Thyroid gland (tissue), 4 donors: ENCODE results near the gene EHBP1L1. TPM values are rescaled to one million over a fixed set of nuclear protein-coding genes. Genes with fewer than 3 reads are reported as not detected.
A peak's percentile ranks its signal among the peaks of the same experiment; 100 is the strongest.

Source experiments
- DNase-seq, 2 donors: peaks; one replicate each; pipeline ENCODE4 v3.0.0-alpha.2; 2019
- H3K27ac ChIP-seq, 3 donors: fragments of 200-600 bp; sonication (generic); 1 replicate in 2 of 3; 2 replicates in 1 of 3; pipeline ENCODE4 v1.5.1; 2016 to 2019; ENCODE audit warnings: mild to moderate bottlenecking in 1 of 3, moderate library complexity in 1 of 3
- H3K27me3 ChIP-seq: fragments of 200-600 bp; sonication (generic); one replicate; pipeline ENCODE4 v1.5.1; 2019
- H3K36me3 ChIP-seq, 2 donors: fragments of 200-600 bp; sonication (generic); one replicate each; pipeline ENCODE4 v1.5.1; 2016 to 2019
- H3K4me1 ChIP-seq, 2 donors: fragments of 200-600 bp; sonication (generic); one replicate each; pipeline ENCODE4 v1.5.1; 2017 to 2019
- H3K4me3 ChIP-seq, 3 donors: fragments of 200-600 bp; sonication (generic); replicated peaks in 1 of 3; 1 replicate in 2 of 3; 2 replicates in 1 of 3; pipeline ENCODE4 v1.5.1; 2016; ENCODE audit warnings: mild to moderate bottlenecking in 1 of 3
- H3K9me3 ChIP-seq: fragments of 200-600 bp; sonication (generic); one replicate; pipeline ENCODE4 v1.5.1; 2017
- POLR2A ChIP-seq, 2 donors: fragments of 450-650 bp; IDR thresholded peaks; one replicate each; pipeline ENCODE4 v1.6.1; 2017; ENCODE audit warnings: antibody characterized with exemption in 2 of 2, mild to moderate bottlenecking in 2 of 2, moderate library complexity in 1 of 2
- WGBS, 2 donors: methylation state at CpG; one replicate each; pipeline ENCODE4 v1.1.5; 2017; 5-methylcytosine and 5-hydroxymethylcytosine counted together
- intact Hi-C: fragments of 100-400 bp; cut with DNase I; formaldehyde crosslinking; loops from one replicate; pipeline ENCODE4 v1.15.1; 2023
- total RNA-seq, 4 donors: library from RNA; depleted of rRNA; stranded (reverse); fragments of >200 nt; gene quantifications; one replicate each; pipeline ENCODE4 v1.2.3, GENCODE V29; 2016
- TF ChIP-seq, protein P1 (sequence below), 6 experiments: fragments of 200-600 bp in 3 of 6; fragments of 450-650 bp in 3 of 6; sonication (generic) in 3 of 6; IDR thresholded peaks; one replicate each; pipeline ENCODE4 v1.5.1; 2016 to 2019; ENCODE audit warnings: antibody characterized with exemption in 6 of 6, mild to moderate bottlenecking in 2 of 6, inconsistent platforms in 1 of 6, moderate library complexity in 1 of 6

EHBP1L1 gene
- total RNA-seq, 4 donors from 2014 or later, result 8.6 to 18.8 (median 12.0) TPM

DNA sequence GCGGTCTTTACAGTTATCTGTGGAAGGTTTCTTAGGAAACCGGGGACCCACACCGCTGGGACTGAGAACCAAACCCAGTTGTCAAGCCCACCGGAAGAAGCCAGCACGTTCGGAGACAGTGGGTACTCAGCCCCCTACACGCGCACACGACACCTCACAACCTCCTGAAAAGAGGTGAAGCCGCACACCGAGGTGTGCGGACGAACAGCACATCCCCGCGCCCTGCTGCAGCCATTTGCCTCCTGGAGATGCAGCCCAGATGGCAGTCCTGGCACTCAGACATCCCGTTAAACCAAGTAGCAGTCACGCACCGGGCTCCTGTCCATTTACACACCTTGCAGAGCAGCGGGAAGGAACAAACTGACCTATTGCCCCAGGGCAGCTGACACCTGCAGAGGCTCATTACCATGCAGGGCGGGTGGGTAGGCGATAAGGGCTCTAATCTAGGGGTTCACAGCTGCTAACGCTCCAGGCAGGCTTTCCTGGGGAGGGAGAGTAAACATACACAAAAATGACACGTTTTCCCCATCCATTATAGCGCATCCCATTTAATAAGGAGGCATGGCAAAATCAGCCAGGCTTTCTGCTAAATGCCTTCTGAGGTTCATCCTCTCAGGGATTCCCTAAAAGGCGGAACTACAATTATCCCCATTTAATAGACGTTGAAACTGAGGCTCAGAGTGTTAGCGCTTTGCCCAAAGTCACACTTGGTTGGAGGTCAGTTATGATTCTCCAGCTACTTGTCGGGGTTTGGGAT is 864 bp upstream of the EHBP1L1 start:
- peak in 1 of 2 donors; percentile 33 for DNase-seq
- no peaks in the 10 kb centered on the region for H3K9me3 ChIP-seq
- intact Hi-C loops, result no loop called here
- peaks cover 40 to 56% of the 10 kb centered on the region in 2 donors for H3K4me1 ChIP-seq
- peak overlapping the region; percentile 6 to 81 (median 68) for H3K27ac ChIP-seq
- peaks cover 0 to under 1% of the 10 kb centered on the region in 2 donors for H3K36me3 ChIP-seq
- WGBS, 2 donors, result 50 to 55% methylated on average over 8 to 23 of the region's 28 CpGs
- TF ChIP-seq POLR2A (IDR thresholded peaks at IDR 0.05), result no peak
- TF ChIP-seq, protein P1, sequence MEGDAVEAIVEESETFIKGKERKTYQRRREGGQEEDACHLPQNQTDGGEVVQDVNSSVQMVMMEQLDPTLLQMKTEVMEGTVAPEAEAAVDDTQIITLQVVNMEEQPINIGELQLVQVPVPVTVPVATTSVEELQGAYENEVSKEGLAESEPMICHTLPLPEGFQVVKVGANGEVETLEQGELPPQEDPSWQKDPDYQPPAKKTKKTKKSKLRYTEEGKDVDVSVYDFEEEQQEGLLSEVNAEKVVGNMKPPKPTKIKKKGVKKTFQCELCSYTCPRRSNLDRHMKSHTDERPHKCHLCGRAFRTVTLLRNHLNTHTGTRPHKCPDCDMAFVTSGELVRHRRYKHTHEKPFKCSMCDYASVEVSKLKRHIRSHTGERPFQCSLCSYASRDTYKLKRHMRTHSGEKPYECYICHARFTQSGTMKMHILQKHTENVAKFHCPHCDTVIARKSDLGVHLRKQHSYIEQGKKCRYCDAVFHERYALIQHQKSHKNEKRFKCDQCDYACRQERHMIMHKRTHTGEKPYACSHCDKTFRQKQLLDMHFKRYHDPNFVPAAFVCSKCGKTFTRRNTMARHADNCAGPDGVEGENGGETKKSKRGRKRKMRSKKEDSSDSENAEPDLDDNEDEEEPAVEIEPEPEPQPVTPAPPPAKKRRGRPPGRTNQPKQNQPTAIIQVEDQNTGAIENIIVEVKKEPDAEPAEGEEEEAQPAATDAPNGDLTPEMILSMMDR (IDR thresholded peaks at IDR 0.05), result no peak
- no peaks in the 10 kb centered on the region for H3K27me3 ChIP-seq
- peak overlapping the region in 1 of 3 donors; percentile 62 for H3K4me3 ChIP-seq

DNA sequence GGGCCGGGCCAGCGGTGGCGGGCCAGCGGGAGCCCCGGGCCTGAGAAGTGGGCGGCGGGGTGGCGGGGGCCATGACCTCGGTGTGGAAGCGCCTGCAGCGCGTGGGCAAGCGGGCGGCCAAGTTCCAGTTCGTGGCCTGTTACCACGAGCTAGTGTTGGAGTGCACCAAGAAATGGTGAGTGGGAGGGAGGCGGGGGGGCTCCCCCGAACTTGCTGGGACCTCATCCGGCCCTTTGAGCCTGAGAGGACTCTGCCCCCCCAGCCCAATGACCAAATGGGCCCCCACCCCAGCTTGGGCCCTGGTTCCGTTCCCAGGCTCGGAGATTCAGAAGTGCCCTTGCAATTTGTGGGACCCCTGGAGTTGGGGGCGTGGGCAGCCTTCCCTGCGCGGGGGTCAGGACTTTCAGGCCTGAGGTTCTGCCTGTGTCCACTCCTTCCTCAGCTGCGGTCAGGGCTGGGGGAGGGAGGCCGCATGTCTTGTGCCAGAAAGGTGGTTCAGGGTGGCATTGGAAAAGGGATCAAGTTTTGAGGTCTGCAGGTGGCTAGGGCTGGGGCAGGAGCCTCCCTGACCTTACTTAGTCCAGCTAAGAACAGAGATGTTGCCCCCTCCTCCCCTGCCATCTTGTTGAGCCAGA is 496 bp downstream of the EHBP1L1 start:
- DNase-seq, result peak in 1 of 2 donors; percentile 26
- Histone ChIP-seq H3K27ac (peak overlapping the region; percentile 36 to 76 (median 61)), H3K9me3 (no peaks in the 10 kb centered on the region), H3K4me3 (peak overlapping the region in 2 of 3 donors; percentile 3 to 62), H3K36me3 (peaks cover 3 to 5% of the 10 kb centered on the region in 2 donors), H3K27me3 (no peaks in the 10 kb centered on the region), H3K4me1 (peaks cover 32 to 50% of the 10 kb centered on the region in 2 donors)
- no peak for TF ChIP-seq POLR2A (IDR thresholded peaks at IDR 0.05)
- TF ChIP-seq, protein P1 (IDR thresholded peaks at IDR 0.05), result no peak
- intact Hi-C loops, result no loop called here
- WGBS, 2 donors, result 26 to 39% methylated on average over 6 to 16 of the region's 26 CpGs

DNA sequence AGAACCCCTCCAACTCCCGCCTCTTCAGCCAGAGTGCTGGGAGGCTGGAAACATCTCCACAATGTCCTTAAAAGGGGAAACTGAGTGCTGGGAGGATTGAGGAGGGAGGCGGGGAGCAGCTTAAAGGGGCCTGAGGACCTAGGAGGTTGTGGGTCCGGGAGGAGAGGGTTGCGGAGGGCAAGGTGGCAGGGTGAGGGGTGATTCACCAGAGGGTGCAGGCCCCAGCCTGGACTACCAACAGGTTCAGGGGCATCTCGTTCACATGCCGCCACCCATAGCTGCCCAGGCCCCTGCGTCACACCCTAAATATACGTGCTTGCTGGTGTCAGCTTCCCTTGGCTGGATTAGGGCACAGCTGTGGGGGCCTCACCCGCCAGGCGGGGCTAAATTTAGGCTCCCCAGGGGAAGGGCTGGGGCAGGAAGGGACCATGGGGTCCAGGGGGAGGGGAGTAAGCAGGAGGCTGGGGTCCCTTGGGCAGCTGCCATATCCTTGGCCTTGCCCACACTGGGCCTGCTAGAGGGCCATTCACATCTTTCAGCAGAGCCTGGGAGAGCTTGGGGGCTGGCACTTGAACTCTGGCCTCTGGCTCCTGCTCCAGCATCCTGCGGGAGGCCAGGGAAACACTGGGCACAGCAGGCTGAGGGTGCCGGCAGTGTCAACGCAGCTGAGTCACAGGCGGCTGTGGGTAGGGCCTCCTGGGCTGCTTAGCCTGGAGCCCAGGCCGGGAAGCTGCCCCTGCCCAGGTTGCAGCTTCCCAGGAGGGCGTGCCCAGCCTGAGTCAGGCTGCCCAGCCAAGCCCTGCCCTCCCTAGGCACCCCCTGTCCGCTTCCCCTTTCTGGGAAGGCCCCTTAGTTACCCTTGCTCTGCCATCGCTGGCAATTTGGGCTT is 1.3 kb downstream of the EHBP1L1 start:
- peak in 1 of 2 donors; percentile 21 for DNase-seq
- 52 to 58% methylated on average over 14 to 15 of the region's 18 CpGs for WGBS, 2 donors

DNA sequence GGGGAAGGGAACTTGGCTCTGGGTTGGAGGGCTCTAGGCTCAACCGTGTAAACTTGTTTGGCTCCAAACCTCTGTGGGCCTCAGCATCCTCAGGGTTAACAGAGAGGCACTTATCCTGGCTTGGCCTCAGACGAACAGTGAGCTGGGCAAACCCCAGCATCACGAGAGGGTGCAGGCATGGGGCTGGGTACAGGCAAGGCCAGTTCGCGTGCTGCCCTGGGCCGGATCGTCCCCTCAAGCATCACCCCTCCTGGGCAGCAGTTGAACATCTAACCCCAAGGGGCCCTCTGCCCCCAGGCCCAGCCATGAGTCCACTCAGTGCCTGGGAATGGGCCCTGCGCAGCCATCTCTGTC is 1.9 kb downstream of the EHBP1L1 start:
- 19 to 72% methylated on average over 2 of the region's 8 CpGs for WGBS, 2 donors
- H3K4me3 ChIP-seq, result no peak overlapping the region
- DNase-seq, result no peak
- no peaks in the 10 kb centered on the region for H3K9me3 ChIP-seq
- intact Hi-C loops, result no loop called here
- H3K36me3 ChIP-seq, result peaks cover 3 to 5% of the 10 kb centered on the region in 2 donors
- no peaks in the 10 kb centered on the region for H3K27me3 ChIP-seq
- H3K4me1 ChIP-seq, result peaks cover 23 to 40% of the 10 kb centered on the region in 2 donors
- TF ChIP-seq, protein P1 (IDR thresholded peaks at IDR 0.05), result no peak
- no peak for TF ChIP-seq POLR2A (IDR thresholded peaks at IDR 0.05)
- peak overlapping the region in 2 of 3 donors; percentile 61 to 76 for H3K27ac ChIP-seq

More for the DNA sequence above, 1.3 kb downstream of the EHBP1L1 start:
- Histone ChIP-seq H3K4me3 (peak overlapping the region in 1 of 3 donors; percentile 62), H3K36me3 (peaks cover 3 to 5% of the 10 kb centered on the region in 2 donors), H3K9me3 (no peaks in the 10 kb centered on the region), H3K27ac (peak overlapping the region; percentile 36 to 76 (median 61)), H3K4me1 (peaks cover 25 to 42% of the 10 kb centered on the region in 2 donors), H3K27me3 (no peaks in the 10 kb centered on the region)
- intact Hi-C loops, result no loop called here
- TF ChIP-seq POLR2A (IDR thresholded peaks at IDR 0.05), result no peak
- TF ChIP-seq, protein P1 (IDR thresholded peaks at IDR 0.05), result no peak
